Nucleus accumbens (tissue), 56 donors: ENCODE measurements around the gene PDE1C.

Experiments
- DNase-seq, 56 donors: peaks; one replicate each; lab custom pipeline; 2025; lab: John Stamatoyannopoulos, UW

Gene PDE1C

DNA sequence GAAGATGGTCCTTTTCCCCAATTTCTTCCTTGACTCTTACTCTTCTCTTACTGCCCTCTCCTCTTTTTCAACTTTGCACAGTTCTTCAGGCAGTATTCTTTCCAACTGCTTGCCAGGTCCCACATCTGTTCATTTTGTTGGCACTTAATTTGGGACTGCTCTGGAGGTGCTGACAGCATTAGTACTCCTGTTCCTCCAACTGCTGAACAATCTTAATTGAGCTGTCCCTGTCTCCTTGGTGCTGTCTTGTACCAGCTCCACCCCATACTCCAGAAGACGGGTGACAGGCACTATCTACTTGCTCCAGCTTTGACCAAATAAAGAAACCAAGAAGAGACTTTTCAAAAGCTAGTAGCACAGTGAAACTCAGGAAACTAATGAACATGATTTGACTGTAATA is 160.0 kb downstream of the PDE1C start:
- no peak for DNase-seq

DNA sequence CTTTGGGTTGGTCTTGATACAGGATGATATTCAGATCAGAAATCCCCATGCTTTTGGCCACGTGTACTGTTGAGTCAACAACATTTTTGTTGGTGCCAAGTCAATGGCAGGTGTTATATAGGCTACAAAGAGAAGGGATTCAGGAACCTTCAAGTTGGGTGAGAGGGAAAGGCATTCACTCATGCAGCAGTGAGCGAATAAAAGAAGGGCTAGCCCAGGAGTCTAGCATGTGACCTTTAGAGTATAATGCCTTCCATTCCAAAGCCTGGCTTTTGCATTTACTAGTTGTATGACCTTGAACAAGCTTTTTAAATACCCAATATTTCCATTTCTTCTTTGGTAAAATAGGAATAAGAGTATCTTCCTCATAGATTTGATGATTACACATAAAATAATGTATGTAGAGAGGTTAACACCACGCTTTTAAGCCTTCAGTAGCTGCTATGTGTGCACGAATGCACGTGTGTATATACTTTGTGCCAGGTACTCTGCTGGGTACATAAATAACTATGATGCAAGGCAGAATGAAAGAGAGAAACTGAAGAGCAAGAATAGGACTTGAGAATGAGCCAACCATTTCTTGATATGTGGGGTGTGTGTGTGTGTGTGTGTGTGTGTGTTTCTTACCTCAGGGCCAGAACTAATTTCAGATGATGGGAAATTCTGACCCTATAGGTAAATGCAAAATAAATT is 163.6 kb downstream of the PDE1C start:
- no peak for DNase-seq

DNA sequence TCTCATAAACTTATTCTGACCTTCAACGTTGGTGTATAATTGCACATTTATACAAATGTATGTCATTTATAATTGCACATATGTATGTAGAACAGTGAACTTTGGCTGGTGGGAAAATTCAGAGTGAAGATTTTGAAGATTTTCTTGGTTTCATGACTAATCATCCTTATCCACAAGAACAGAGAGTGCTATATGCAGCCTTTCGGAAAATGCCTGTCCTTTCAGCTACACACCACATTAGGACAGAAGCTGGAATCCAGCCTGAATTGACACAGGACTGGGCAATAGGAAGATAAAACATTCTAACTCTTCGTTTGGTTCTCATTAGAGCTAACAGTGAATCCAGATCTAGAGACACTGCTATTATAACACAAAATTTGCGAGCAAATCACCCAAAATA is 166.2 kb downstream of the PDE1C start:
- no peak for DNase-seq

DNA sequence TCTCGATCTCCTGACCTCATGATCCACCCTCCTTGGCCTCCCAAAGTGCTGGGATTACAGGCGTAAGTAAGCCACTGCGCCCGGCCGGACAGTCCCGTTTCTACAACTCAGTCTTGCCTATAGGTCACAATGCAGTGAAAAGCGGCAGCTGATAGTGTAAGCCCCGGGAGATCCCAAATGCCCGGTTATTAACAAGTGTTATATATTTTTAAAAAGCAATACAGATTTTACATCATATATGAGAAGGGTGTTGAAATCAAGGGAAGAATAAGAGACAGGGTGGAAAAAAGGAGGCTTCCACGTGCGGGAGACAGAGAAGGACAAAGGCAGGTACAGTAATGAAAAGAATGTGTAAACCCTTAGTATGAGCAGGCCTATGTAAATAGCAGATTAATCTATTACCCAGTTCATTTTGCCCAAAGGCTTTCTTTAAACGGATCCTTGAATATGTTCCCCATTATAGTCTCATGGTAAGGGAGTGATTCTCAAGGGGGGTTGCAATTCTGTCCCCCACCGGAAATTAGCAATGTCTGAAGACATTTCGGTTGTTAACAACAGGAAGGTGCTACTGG is 170.8 kb downstream of the PDE1C start:
- DNase-seq: no peak

DNA sequence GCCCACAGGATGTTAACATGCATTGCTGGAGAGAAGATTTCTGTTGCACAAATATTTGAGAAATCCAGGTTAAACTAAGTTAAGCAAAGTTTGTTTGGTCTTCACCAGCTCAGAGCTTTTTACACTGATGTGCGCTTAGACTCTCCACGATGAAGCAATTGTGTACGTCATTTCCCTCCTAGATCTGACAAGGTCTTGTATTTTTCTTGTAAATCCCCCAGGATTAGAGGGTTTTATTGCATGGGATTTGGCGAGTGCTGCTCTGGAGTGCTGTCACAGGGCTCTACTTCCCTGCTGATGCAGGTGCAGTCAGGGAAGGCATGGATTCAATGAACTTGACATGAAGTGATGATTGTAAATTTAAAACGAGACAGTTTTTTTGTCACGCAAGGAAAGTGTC is 173.3 kb downstream of the PDE1C start:
- no peak for DNase-seq

DNA sequence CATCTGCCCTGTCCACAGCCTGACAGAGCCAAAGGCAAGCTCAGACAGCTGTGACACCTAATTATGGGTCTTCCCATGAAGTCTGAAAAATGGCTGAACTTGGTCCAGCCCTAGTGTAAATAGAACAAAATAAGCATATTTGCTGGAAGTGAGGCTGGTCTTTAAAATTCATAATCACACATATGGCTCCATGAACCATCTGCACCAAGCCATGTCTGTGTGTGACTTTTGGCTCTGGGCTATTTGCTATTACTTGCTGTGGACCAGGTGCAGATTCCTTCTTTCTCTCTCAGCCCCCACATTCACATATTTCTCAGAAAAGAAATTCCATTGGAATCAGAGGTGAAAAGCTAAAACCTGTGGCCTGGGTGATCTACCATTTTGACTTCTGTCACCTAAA is 175.9 kb downstream of the PDE1C start:
- DNase-seq: no peak

DNA sequence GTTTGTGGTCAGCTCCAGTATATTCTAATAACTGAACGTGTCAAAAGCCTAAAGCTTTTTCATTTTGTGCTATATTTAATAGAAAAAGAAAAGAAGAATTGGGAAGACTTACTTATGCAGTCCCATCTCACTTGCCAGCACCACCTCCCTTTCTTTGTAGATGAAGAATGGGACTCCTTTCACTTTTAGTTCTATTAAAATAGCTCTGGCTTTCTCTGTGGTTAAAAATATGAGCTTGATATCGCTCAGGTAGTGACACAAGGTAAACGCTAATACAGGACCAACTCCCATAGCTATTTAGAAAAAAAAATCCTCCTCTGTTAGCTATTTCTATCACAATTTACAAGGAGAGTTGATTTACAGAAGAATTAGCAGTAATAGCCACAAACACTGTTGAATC is 176.8 kb downstream of the PDE1C start:
- DNase-seq: no peak

DNA sequence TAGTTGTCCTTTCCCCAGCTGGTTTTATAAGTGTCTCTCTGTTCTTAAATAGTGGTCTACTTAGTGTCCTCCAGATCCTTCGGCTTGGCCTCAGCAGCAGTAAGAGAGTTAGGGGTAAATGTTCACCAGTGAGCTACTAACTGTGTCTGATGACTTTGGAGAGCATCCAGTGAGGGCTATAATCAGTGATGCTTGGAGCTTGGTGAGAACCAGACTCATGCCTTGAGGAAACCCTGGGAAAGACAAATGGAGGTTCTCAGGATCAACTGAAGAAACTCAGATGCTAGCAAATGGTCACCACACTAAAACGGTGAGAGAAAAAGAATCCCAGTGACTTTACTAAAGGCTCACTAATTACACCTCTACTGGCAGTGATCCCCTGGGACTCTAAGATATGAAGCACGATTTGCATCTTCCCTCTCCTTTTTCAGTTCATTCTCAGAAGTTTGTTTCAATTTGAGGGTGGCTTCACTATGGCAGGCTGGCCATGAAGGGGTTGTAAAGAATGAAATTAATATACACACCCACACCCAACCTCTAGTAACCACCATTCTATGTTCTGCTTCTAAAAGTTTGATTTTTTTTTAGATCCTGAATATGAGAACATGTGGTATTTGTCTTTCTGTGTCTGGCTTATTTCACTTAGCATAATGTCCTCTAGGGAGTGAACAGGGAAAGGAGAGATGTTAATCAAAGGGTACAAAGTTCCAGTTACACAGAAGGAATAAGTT is 177.9 kb downstream of the PDE1C start:
- no peak for DNase-seq

DNA sequence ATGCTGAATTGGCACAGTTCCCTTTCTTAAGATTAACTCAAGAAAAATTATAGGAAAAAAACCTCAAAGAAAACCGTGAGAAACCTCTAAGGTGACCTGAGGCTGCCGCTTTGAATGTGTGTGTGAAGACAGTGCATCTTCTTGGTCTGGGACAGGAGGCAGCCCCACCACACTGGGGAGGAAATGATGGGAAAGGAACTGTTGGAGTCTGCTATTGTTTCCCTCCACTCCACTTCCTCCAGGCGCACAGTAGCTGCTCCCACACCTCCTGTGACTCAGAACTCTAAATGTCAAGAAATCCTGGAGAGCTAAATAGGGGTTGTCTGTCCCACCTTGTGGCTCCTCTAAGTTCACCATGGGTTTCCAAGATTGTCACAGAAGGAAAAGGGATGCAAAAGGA is 179.4 kb downstream of the PDE1C start:
- DNase-seq: no peak

DNA sequence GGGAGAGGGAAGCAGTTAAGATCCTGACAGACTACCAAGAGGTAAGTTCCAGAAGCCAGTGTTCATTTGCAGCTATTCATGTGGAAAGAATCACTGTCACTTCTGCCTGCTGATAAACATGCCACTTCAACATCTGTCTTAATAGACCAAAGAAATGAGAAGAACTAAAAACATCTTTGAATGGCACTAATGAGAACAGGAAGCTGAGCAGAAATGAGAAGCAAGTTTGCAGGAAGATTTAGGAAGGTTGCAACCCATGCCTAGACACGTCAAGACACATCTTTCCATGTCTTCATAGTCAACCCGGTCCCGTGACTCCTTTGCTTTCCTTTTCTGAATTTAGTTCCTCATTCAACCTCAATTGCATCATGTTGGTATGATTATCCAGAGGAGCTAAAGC is 180.0 kb downstream of the PDE1C start:
- no peak for DNase-seq

DNA sequence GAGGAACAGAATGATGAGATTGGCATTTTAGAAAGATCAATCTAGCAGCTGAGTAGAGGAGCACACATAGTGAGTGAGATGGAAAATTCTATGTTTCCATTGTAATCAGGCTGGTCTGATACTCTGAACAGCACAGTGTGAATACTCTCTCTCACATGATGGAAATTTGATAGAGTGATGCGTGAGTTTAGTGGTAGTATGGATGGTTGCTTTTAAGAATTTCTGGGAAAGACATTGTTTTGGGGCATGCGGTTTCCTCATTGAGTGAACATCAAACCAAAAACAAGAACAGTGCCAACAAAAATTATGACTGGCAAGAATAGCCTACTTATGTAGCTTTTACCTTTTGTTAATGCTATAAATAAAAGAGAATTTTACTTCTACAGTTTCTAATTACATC is 183.2 kb downstream of the PDE1C start:
- DNase-seq: no peak

DNA sequence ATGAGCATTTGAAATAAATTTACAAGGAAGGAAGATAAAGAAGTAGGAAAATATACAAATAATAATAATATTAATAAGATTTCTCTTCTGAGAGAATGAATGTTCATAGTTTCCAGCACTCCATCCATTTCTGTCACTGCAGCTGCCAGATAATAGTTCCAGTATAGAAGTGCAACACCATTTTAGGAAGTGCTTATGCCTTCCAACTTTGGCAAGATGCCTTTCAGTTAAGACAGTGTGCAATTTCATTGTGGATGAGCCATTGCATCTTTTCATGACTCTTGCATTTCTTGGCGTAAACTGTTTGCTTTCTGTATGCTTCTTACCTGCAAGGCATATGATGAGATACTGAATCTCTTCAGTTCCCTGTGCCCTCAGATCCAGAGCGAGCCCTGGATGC is 185.0 kb downstream of the PDE1C start:
- DNase-seq: no peak

DNA sequence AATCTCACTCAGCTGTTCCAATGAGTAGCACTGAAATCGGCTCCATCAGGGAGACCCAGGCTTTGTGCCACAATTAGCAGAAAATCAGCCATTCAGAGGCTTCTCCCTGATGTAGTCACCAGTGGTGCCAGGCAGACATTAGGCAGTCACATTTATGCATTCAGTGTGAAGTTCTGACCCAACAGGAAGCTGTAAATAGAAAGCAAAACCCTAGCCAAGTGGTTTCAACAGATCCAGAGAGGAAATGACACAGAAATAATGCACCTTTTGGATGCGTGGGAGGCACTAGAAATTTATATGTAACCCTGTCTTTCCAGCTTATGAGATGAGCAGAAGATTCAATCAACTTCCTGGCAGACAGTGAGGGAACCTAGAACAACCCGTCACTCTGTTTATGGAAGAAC is 186.4 kb downstream of the PDE1C start:
- DNase-seq: peak in 45 of 56 donors; percentile 3 to 75 (median 40)

DNA sequence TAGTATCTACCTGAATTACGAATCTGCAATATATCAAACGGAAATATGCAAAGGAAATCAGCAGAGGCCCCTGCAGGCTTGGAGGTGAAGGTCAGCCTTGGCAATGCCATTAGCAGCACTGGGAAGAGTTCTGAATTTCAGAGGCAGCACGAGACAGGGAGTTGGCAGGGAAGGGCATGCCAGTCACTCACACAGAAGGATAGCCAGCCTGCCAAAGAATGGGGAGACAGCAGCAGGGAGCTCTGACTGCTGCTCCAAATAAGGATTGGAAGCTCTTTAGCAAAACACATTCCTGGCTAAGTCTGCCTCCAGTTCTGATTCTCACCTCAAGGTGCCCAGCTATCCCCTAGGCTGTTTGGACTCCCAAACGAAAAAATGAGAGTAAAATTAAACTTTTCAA is 188.0 kb downstream of the PDE1C start:
- DNase-seq: peak in 37 of 56 donors; percentile 3 to 68 (median 38)

DNA sequence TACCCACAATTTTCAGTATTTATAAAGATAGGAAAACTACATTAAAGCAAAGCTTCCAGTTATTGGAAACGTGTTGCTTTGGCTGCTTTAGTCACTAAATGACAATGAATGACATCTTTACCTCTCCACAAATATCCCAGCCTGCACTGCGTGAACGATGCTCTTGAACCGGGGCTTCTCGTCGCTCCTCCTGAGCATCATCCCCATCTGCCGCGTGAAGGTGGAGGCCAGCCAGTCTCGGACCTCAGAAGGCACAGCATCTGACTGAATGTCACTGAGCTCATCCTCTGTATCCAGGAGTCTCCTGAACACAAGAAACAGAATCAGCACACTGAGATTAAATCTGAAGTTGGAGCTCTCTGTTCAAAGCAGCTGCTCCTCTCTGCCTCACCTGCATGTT is 191.3 kb downstream of the PDE1C start:
- no peak for DNase-seq

DNA sequence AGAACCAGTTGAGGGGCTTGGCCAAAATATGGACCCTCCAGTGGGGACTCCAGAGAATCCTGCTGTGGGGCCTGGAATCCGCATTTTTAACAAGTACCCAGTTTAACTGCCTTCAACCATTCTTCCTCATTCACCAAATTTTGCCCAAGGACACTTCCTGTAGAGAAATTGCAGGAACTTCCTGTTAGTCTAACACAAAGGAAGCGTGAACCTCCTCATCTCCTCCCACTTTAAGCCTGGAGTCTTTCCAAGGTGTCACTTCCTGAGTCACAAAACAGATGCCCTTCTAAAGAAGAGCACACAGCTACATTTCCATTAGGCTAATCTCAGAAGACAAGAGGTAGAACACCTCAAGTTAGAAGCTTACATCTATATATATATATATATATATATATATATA is 194.8 kb downstream of the PDE1C start:
- peak in 2 of 56 donors; percentile 8 to 13 for DNase-seq

DNA sequence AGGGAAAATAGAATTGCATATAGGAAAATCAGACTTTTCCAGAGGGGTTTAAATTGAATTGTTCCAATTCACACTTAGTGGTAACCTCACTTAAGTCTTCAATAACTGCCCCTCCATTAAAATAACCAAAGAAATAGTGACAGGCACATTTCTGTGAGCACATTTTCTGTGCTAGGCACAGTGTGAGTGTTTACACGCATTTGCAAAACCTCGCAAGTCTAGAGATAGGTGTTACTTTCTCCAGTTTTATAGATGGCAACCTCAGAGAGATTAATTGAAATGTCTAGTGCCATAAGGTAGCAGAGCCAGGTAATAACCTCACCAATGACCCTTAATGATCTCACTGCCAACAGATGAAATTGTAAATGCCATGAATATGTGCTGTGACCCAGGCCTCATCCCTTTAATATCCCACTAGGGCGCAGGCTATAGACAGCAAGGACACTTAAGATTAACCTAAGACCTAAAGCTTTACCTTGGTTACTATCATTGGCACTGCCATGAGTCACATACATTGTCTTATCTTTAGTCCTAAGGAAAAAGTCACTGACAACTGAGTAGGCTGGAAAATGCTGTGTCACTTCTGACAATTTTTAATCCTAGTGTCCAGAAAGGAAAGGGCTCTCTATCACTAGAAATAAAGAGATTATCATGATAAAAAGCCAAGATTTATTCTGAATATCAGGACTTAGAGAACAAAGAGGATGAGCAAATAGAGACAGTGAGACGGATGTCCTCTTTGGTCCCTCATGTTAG is 195.4 kb downstream of the PDE1C start:
- no peak for DNase-seq

DNA sequence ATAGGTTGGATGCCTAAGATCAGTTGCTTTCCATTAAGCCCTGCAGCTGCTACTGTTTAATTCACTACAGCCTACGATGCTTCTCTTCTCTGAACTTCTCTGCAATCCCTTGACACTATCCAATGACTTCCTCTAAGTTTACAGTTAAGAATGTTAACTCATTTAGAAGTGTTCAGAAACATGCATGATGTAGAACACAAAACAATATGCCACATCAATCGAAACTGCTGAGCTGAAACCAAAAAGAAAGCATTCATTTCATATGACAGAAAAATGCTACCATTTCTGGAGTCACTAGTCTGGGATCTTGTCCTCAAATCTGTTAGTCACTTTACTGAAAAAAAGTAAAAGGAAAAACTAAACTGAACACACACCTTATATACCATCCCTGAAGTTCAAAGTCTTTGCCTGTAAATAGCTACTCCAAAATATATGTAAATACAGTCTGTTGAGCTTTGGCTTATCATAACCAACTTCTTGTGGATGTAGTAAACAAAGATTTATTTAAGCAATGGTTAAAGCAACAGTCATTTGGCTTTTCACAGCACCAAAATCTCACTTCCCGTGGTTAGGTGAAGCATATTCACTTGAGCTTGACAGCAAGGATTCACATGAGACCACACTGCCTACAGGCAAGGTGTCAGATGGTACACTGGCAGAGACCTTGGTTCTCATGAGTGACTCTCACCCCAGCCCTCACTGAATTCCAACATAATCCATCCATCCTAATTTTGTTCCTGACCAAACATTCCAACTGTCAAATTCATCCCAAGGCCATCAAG is 196.2 kb downstream of the PDE1C start:
- DNase-seq: no peak

DNA sequence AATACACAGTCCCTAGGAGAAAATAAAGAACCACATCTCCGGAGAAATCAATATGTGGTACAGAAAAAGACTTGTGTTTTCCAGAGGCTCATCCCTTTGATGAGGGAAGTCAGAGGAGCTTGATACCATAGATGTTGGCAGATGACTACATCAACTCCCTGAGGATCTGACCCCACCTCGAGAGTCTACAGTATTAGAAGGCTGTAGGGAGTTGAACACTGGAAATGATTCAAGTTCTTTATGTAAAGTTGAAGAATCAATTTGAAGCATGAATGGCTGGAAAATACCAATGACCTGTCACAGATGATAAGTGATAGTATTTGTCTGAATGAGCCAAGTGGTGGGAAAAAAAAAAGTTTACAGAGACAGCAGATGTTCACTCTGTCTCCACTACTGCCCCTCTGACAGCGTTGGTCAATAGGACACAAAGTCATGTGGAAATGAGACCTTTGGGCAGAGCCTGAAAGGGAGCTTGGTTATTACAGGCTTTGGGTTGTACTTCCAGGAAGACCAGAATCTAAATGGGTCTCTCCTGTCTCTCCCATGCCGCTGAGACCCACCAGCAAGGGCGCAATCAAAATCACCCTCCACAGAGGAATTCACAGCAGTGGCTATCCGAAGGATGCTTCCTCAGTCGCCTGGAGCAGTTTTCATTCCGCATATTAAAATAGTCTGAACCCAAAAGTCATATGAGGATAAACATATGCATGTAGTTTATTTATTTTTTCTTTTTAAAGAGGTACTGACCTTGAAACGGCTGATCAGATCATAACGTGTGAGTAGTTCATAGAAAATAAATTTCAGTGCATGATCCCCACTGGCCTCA is 197.4 kb downstream of the PDE1C start:
- no peak for DNase-seq

DNA sequence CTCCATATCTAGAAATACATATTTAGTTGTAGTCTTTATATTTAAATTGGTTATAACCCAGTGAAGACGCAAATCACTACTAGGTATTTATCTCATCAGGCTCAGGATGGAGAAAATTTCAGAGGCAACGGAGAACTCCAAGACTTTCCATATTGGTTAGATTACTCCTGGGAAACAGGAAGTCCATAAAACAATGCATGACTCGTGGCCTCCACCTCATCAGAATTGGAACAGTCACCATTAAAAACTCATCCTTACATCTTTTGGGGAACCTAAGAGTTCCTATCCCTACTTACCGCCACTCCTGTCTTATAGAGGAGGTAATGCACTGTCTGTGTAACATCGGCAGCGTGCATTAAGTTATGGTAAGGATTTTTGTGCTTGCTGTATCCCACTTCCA is 205.6 kb downstream of the PDE1C start:
- no peak for DNase-seq
